Spleen (tissue), 11 donors: ENCODE data around the gene CCNB1IP1. TPM values are rescaled to one million over a fixed set of nuclear protein-coding genes. Genes with fewer than 3 reads are reported as not detected.
"Not testable (repeated sequence)": the region's sequence is repeated elsewhere in the genome, so short reads cannot be mapped to it uniquely, and the experiment has no call there.

Experiments
- DNase-seq: peaks from one replicate; pipeline ENCODE4 v3.0.0-alpha.2; 2020
- H3K27ac ChIP-seq, 8 donors: fragments of 200-600 bp; sonication (generic) in 7 of 8; 1 replicate in 4 of 8; 2 replicates in 4 of 8; pipeline versions ENCODE4 v1.5.0 to v1.8.0; 2016 to 2021; ENCODE audit warnings: inconsistent platforms in 4 of 8, mild to moderate bottlenecking in 4 of 8, moderate library complexity in 1 of 8
- H3K27me3 ChIP-seq, 7 donors: fragments of 200-600 bp; sonication (generic) in 6 of 7; replicated peaks in 1 of 7; 1 replicate in 4 of 7; 2 replicates in 3 of 7; pipeline versions ENCODE4 v1.5.0 to v1.8.0; 2016 to 2021; ENCODE audit warnings: inconsistent platforms in 3 of 7, mild to moderate bottlenecking in 1 of 7
- H3K36me3 ChIP-seq, 6 donors: fragments of 200-600 bp; sonication (generic) in 5 of 6; 1 replicate in 4 of 6; 2 replicates in 2 of 6; pipeline versions ENCODE4 v1.5.0 to v1.8.0; 2016 to 2021; ENCODE audit warnings: inconsistent platforms in 2 of 6
- H3K4me1 ChIP-seq, 6 donors: fragments of 200-600 bp; sonication (generic) in 5 of 6; 1 replicate in 3 of 6; 2 replicates in 3 of 6; pipeline versions ENCODE4 v1.5.0 to v1.8.0; 2016 to 2021; ENCODE audit warnings: inconsistent platforms in 3 of 6
- H3K4me3 ChIP-seq, 8 donors: fragments of 200-600 bp; sonication (generic) in 7 of 8; 1 replicate in 4 of 8; 2 replicates in 4 of 8; pipeline versions ENCODE4 v1.5.0 to v1.8.0; 2016 to 2021; ENCODE audit warnings: inconsistent platforms in 4 of 8, mild to moderate bottlenecking in 4 of 8, moderate library complexity in 2 of 8
- H3K9me3 ChIP-seq, 8 donors: fragments of 200-600 bp; sonication (generic) in 7 of 8; 1 replicate in 4 of 8; 2 replicates in 4 of 8; pipeline versions ENCODE4 v1.5.0 to v1.8.0; 2016 to 2021; ENCODE audit warnings: inconsistent platforms in 4 of 8
- POLR2A ChIP-seq, 3 donors: fragments of 450-650 bp; IDR thresholded peaks; one replicate each; pipeline ENCODE4 v1.5.1; 2017; ENCODE audit warnings: antibody characterized with exemption in 3 of 3, mild to moderate bottlenecking in 1 of 3
- POLR2AphosphoS5 ChIP-seq, 3 donors: sonication (generic); formaldehyde crosslinking; IDR thresholded peaks; one replicate each; pipeline ENCODE4 v1.5.1; 2017; ENCODE audit warnings: antibody characterized with exemption in 3 of 3
- WGBS, 5 donors: extraction: QIAGEN DNeasy Blood & Tissue Kit in 3 of 5; methylation state at CpG; one replicate each; pipeline versions ENCODE4 v1.1.5 to v1.1.7; 2013 to 2018; 5-methylcytosine and 5-hydroxymethylcytosine counted together
- intact Hi-C: fragments of 100-400 bp; cut with DNase I; formaldehyde crosslinking; loops from one replicate; pipeline ENCODE4 v1.15.0; 2023; ENCODE audit warnings: low total_unique reads
- polyA plus RNA-seq, 3 donors: library from polyadenylated mRNA; stranded (reverse); fragments of 200-250 nt; gene quantifications; one replicate each; pipeline ENCODE4 v1.2.1, GENCODE V29; 2013
- small RNA-seq, 4 donors: library from RNA; depleted of rRNA; stranded (forward); fragments of <200 nt; gene quantifications; one replicate each; pipeline ENCODE3, GENCODE V24; 2016
- total RNA-seq, 7 donors: library from RNA; depleted of rRNA in 3 of 7; stranded (reverse); fragments of >200 nt in 3 of 7; fragmentation: NEBNext Ultra II Directional in 4 of 7; extraction: Animal tissue kit (Norgen Biotek cat#: 25700) in 4 of 7; gene quantifications; one replicate each; pipeline versions ENCODE4 v1.1.0 to v1.2.1, GENCODE V29; 2016 to 2021
- TF ChIP-seq, protein P1 (sequence below), 11 experiments: fragments of 200-600 bp in 7 of 11; fragments of 450-650 bp in 4 of 11; sonication (generic) in 4 of 11; IDR thresholded peaks in 8 of 11; conservative IDR thresholded peaks in 3 of 11; 1 replicate in 7 of 11; 2 replicates in 4 of 11; pipeline versions ENCODE4 v1.4.0 to v1.8.0; 2016 to 2021; ENCODE audit warnings: antibody characterized with exemption in 11 of 11, inconsistent platforms in 4 of 11, mild to moderate bottlenecking in 1 of 11
- donor health status: healthy with polysubstance abuse.
- donor health status: DM: no; HTN: no; CAD: no; lungs with moderate emphysema.
- donor health status: DM: no; HTN: no; CAD: no.
- donor health status: Bipolar disorder and iron deficiency.
- donor health status: healthy.
- donor health status: DM: no; HTN: no; CAD: no.
- donor health status: DM: yes; HTN: yes; CAD: no.

CCNB1IP1 gene
- total and polyA plus RNA-seq, 10 donors: 21.1 to 49.1 (median 30.8) TPM

DNA sequence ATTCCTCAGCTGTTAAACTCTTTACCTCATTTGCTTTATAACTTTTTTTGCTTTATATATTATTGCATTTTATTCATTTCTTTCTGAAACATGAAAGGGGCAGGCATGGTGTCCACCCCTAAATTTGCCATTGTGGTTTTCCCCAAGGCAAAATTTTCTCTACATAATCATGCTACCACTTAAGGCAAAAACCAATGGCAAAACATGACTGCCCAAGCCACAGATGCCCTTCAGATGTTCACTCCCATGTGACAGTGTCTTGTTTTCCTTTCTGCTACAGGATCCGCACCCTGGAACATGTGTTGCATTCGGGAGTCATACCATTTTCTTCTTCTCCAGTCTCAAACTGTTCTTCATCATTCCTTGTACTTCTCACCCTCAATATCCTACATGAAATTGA lies 55.7 kb downstream of the CCNB1IP1 start:
- H3K4me3 ChIP-seq: no peak overlapping the region
- H3K27me3 ChIP-seq: no peaks in the 10 kb centered on the region
- WGBS, 5 donors: 93 to 100% (median 97%) methylated on average over 2 of the region's 2 CpGs
- peaks cover 3 to 37% (median 32%) of the 10 kb centered on the region in 8 donors for H3K9me3 ChIP-seq
- DNase-seq: no peak
- H3K4me1 ChIP-seq: peaks cover 0 to 7% (median 0%) of the 10 kb centered on the region in 6 donors
- H3K36me3 ChIP-seq: peaks cover 0 to 60% (median 2%) of the 10 kb centered on the region in 6 donors
- TF ChIP-seq POLR2A (IDR thresholded peaks at IDR 0.05) (no peak), POLR2AphosphoS5 (IDR thresholded peaks at IDR 0.05) (no peak)
- TF ChIP-seq, protein P1, sequence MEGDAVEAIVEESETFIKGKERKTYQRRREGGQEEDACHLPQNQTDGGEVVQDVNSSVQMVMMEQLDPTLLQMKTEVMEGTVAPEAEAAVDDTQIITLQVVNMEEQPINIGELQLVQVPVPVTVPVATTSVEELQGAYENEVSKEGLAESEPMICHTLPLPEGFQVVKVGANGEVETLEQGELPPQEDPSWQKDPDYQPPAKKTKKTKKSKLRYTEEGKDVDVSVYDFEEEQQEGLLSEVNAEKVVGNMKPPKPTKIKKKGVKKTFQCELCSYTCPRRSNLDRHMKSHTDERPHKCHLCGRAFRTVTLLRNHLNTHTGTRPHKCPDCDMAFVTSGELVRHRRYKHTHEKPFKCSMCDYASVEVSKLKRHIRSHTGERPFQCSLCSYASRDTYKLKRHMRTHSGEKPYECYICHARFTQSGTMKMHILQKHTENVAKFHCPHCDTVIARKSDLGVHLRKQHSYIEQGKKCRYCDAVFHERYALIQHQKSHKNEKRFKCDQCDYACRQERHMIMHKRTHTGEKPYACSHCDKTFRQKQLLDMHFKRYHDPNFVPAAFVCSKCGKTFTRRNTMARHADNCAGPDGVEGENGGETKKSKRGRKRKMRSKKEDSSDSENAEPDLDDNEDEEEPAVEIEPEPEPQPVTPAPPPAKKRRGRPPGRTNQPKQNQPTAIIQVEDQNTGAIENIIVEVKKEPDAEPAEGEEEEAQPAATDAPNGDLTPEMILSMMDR (IDR thresholded peaks at IDR 0.05 in 8 of 11, conservative IDR thresholded peaks at IDR 0.05 in 3 of 11): no peak
- intact Hi-C loops: no loop called here
- no peak overlapping the region for H3K27ac ChIP-seq

DNA sequence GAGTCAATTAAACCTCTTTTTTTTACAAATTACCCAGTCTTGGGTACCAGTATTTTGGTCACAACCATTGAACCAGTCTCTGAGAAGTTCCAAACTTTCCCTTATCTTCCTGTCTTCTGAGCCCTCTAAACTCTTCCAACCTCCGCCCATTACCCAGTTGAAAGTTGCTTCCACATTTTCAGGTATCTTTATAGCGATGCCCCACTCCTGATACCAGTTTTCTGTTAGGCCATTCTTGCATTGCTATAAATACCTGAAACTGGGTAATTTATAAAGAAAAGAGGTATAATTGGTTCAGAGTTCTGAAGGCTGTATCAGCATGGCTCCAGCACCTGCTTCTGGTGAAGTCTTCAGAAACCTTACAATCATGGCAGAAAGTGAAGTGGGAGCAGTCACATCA lies 59.0 kb downstream of the CCNB1IP1 start:
- intact Hi-C loops: no loop called here
- Histone ChIP-seq H3K27me3 (no peaks in the 10 kb centered on the region), H3K9me3 (peaks cover 3 to 52% (median 45%) of the 10 kb centered on the region in 8 donors), H3K36me3 (peaks cover 0 to 37% (median 2%) of the 10 kb centered on the region in 6 donors), H3K4me1 (peaks cover 0 to 7% (median 0%) of the 10 kb centered on the region in 6 donors), H3K4me3 (no peak overlapping the region), H3K27ac (no peak overlapping the region)
- TF ChIP-seq, protein P1 (IDR thresholded peaks at IDR 0.05 in 8 of 11, conservative IDR thresholded peaks at IDR 0.05 in 3 of 11): no peak
- TF ChIP-seq POLR2A (IDR thresholded peaks at IDR 0.05): no peak
- TF ChIP-seq POLR2AphosphoS5 (IDR thresholded peaks at IDR 0.05): no peak
- 93 to 97% (median 97%) methylated on average over 2 of the region's 2 CpGs for WGBS, 5 donors
- DNase-seq: no peak

DNA sequence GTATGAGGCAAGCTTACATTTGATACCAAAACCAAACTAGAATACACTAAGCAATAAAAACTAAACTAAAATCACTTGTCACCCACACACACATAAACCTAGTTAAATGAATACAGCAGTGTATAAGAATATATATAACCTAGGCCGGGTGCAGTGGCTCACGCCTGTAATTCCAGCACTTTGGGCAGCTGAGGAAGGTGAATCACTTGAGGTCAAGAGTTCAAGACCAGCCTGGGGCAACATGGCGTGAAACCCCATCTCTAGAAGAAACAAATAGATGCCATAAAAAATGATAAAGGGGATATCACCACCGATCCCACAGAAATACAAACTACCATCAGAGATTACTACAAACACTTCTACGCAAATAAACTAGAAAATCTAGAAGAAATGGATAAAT lies 68.7 kb downstream of the CCNB1IP1 start:
- H3K36me3 ChIP-seq, H3K9me3 ChIP-seq, H3K27ac ChIP-seq, H3K4me3 ChIP-seq, H3K27me3 ChIP-seq, H3K4me1 ChIP-seq, intact Hi-C loops, DNase-seq: not testable (repeated sequence)
- WGBS, 5 donors: 91 to 97% (median 94%) methylated on average over 5 of the region's 5 CpGs

DNA sequence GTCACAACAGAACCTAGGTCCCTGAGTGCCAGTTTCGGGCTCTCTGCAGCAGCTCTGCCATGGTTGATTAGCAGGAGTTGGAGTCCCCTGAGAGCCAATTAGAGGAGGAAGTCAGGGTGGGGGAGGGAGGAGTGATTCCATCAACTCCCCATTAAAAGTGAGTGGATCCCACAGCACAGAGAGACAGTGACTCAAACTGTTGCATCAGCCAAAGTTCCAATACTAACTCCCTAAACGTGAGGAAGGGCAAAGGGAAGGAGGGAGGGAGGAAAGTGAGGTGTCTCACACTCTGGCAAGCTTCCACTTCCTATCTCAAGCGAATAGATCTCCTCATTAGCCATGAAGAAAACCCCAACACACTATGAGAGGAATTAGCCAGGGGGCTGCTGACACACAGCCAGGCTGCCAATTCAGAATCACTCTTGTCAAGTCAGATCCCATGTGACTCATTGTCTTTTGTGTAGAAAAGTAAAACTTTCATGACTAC lies 70.4 kb downstream of the CCNB1IP1 start:
- WGBS, 5 donors: 53 to 63% (median 60%) methylated on average over 3 of the region's 3 CpGs
- no peak overlapping the region for H3K4me3 ChIP-seq
- intact Hi-C loops: no loop called here

More for the DNA sequence above, 70.4 kb downstream of the CCNB1IP1 start:
- DNase-seq: no peak
- Histone ChIP-seq H3K27me3 (no peaks in the 10 kb centered on the region), H3K27ac (no peak overlapping the region), H3K4me1 (no peaks in the 10 kb centered on the region), H3K36me3 (no peaks in the 10 kb centered on the region), H3K9me3 (peaks cover 0 to 5% (median 0%) of the 10 kb centered on the region in 8 donors)
- TF ChIP-seq POLR2A (IDR thresholded peaks at IDR 0.05): no peak
- TF ChIP-seq, protein P1 (IDR thresholded peaks at IDR 0.05 in 8 of 11, conservative IDR thresholded peaks at IDR 0.05 in 3 of 11): no peak
- no peak for TF ChIP-seq POLR2AphosphoS5 (IDR thresholded peaks at IDR 0.05)

Small RNA genes within 50 kb of the gene (small RNA-seq; reads per million reads assigned to genes)
- gene SNORA79B (0 to 0.06 (median 0) reads per million in 4 donors), gene SNORD126 (126 to 167 (median 140) reads per million in 4 donors)

Other genes with a start within 250 kb of the CCNB1IP1 start
- not detected for gene OR4K17, start 222.5 kb downstream of the CCNB1IP1 start, total RNA-seq
- not detected for gene OR4K17, start 222.5 kb downstream of the CCNB1IP1 start, polyA plus RNA-seq
- gene OR4N5, start 194.5 kb downstream of the CCNB1IP1 start, total RNA-seq: not detected
- not detected for gene OR4N5, start 194.5 kb downstream of the CCNB1IP1 start, polyA plus RNA-seq
- not detected for gene OR11G2, start 142.4 kb downstream of the CCNB1IP1 start, total RNA-seq
- gene OR11G2, start 142.4 kb downstream of the CCNB1IP1 start, polyA plus RNA-seq: not detected
- not detected for gene OR11H6, start 109.6 kb downstream of the CCNB1IP1 start, total RNA-seq
- gene OR11H6, start 109.6 kb downstream of the CCNB1IP1 start, polyA plus RNA-seq: not detected
- gene OR11H7, start 104.3 kb downstream of the CCNB1IP1 start, total RNA-seq: not detected
- not detected for gene OR11H7, start 104.3 kb downstream of the CCNB1IP1 start, polyA plus RNA-seq
- not detected for gene OR11H4, start 94.0 kb downstream of the CCNB1IP1 start, total RNA-seq
- not detected for gene OR11H4, start 94.0 kb downstream of the CCNB1IP1 start, polyA plus RNA-seq
- gene TTC5, start 27.3 kb downstream of the CCNB1IP1 start, total RNA-seq: 10 to 100 TPM; 12.5 to 21.9 (median 18.8) TPM
- 1 to 10 TPM; 5.9 to 7.2 (median 6.7) TPM for gene TTC5, start 27.3 kb downstream of the CCNB1IP1 start, polyA plus RNA-seq
- 10 to 100 TPM; 10.9 to 25.0 (median 17.2) TPM for gene PARP2, start 10.4 kb upstream of the CCNB1IP1 start, total RNA-seq
- 10 to 100 TPM in 2 of 3 donors, 1 to 10 TPM in 1; 9.1 to 12.0 (median 11.3) TPM for gene PARP2, start 10.4 kb upstream of the CCNB1IP1 start, polyA plus RNA-seq
- gene TEP1, start 80.2 kb upstream of the CCNB1IP1 start, total RNA-seq: 10 to 100 TPM; 55.1 to 91.7 (median 70.5) TPM
- gene TEP1, start 80.2 kb upstream of the CCNB1IP1 start, polyA plus RNA-seq: 10 to 100 TPM; 19.2 to 38.7 (median 26.7) TPM
- gene KLHL33, start 102.9 kb upstream of the CCNB1IP1 start, total RNA-seq: 1 to 10 TPM in 2 of 7 donors, under 1 TPM in 4, not detected in 1; 0.47 to 2.9 (median 0.86) TPM
- gene KLHL33, start 102.9 kb upstream of the CCNB1IP1 start, polyA plus RNA-seq: under 1 TPM; 0.22 to 0.54 (median 0.32) TPM
- gene OSGEP, start 121.5 kb upstream of the CCNB1IP1 start, total RNA-seq: 100 to 1,000 TPM in 2 of 7 donors, 10 to 100 TPM in 5; 48.6 to 110 (median 72.6) TPM
- 100 to 1,000 TPM in 1 of 3 donors, 10 to 100 TPM in 2; 78.7 to 107 (median 87.1) TPM for gene OSGEP, start 121.5 kb upstream of the CCNB1IP1 start, polyA plus RNA-seq
- 100 to 1,000 TPM in 6 of 7 donors, 10 to 100 TPM in 1; 89.4 to 153 (median 104) TPM for gene APEX1, start 121.9 kb upstream of the CCNB1IP1 start, total RNA-seq
- gene APEX1, start 121.9 kb upstream of the CCNB1IP1 start, polyA plus RNA-seq: 100 to 1,000 TPM; 139 to 151 (median 140) TPM
- gene PIP4P1, start 128.2 kb upstream of the CCNB1IP1 start, total RNA-seq: 10 to 100 TPM; 32.5 to 45.6 (median 38.4) TPM
- gene PIP4P1, start 128.2 kb upstream of the CCNB1IP1 start, polyA plus RNA-seq: 10 to 100 TPM; 37.1 to 79.6 (median 55.9) TPM
- 10 to 100 TPM; 36.0 to 93.1 (median 65.5) TPM for gene PNP, start 136.1 kb upstream of the CCNB1IP1 start, total RNA-seq
- 10 to 100 TPM; 44.8 to 64.3 (median 48.2) TPM for gene PNP, start 136.1 kb upstream of the CCNB1IP1 start, polyA plus RNA-seq
- gene RNASE10, start 172.3 kb upstream of the CCNB1IP1 start, total RNA-seq: under 1 TPM in 4 of 7 donors, not detected in 3; 0.60 to 0.95 (median 0.71) TPM
- not detected for gene RNASE10, start 172.3 kb upstream of the CCNB1IP1 start, polyA plus RNA-seq
- gene RNASE9, start 227.8 kb upstream of the CCNB1IP1 start, total RNA-seq: not detected
- gene RNASE9, start 227.8 kb upstream of the CCNB1IP1 start, polyA plus RNA-seq: not detected